ENCODE measurements around the gene FBXL13.
"Not testable (repeated sequence)": the region's sequence is repeated elsewhere in the genome, so short reads cannot be mapped to it uniquely, and the experiment has no call there.

Gene FBXL13

GRCh38 chr7:103078226-103078625, 3.6 kb upstream of the FBXL13 start:
- DNase-seq: not testable (repeated sequence)

- no peak for DNase-seq
Observed at GRCh38 chr7:103077318-103077717, 2.7 kb upstream of the FBXL13 start.

- DNase-seq: no peak
Observed at GRCh38 chr7:103076764-103077163, 2.2 kb upstream of the FBXL13 start.

GRCh38 chr7:103075337-103075918, 832 bp upstream of the FBXL13 start:
- DNase-seq: peak; percentile 85

GRCh38 chr7:103073989-103074518, 542 bp downstream of the FBXL13 start:
- DNase-seq: no peak

GRCh38 chr7:103071000-103071399, 3.6 kb downstream of the FBXL13 start:
- DNase-seq: no peak

GRCh38 chr7:103068414-103069403, 5.9 kb downstream of the FBXL13 start:
- DNase-seq: no peak

- peak; percentile 42 for DNase-seq
Observed at GRCh38 chr7:103065667-103066066, 8.9 kb downstream of the FBXL13 start.

GRCh38 chr7:103063895-103064294, 10.7 kb downstream of the FBXL13 start:
- DNase-seq: no peak

- no peak for DNase-seq
Observed at GRCh38 chr7:103059471-103059870, 15.1 kb downstream of the FBXL13 start.

GRCh38 chr7:103058122-103058521, 16.5 kb downstream of the FBXL13 start:
- no peak for DNase-seq

- DNase-seq: not testable (repeated sequence)
Observed at GRCh38 chr7:103056006-103056405, 18.6 kb downstream of the FBXL13 start.

GRCh38 chr7:103051519-103051918, 23.1 kb downstream of the FBXL13 start:
- DNase-seq: no peak

- no peak for DNase-seq
Observed at GRCh38 chr7:103048833-103049232, 25.8 kb downstream of the FBXL13 start.

GRCh38 chr7:103041815-103042214, 32.8 kb downstream of the FBXL13 start:
- not testable (repeated sequence) for DNase-seq

- not testable (repeated sequence) for DNase-seq
Observed at GRCh38 chr7:103037823-103038739, 36.5 kb downstream of the FBXL13 start.

- no peak for DNase-seq
Observed at GRCh38 chr7:103037476-103037822, 37.1 kb downstream of the FBXL13 start.

- not testable (repeated sequence) for DNase-seq
Observed at GRCh38 chr7:103034318-103034717, 40.3 kb downstream of the FBXL13 start.

GRCh38 chr7:103031781-103032180, 42.8 kb downstream of the FBXL13 start:
- no peak for DNase-seq

GRCh38 chr7:103031024-103031423, 43.6 kb downstream of the FBXL13 start:
- no peak for DNase-seq

- DNase-seq: no peak
Observed at GRCh38 chr7:103025341-103025740, 49.3 kb downstream of the FBXL13 start.

GRCh38 chr7:103023578-103023977, 51.0 kb downstream of the FBXL13 start:
- not testable (repeated sequence) for DNase-seq

GRCh38 chr7:103021490-103021889, 53.1 kb downstream of the FBXL13 start:
- DNase-seq: not testable (repeated sequence)

Data from activated naive CD4-positive, alpha-beta T cell treated with Interleukin-2 at 50 U/mL for 16 hours (primary cell).